ENCODE measurements around the gene CALHM3.

CALHM3 gene

DNA sequence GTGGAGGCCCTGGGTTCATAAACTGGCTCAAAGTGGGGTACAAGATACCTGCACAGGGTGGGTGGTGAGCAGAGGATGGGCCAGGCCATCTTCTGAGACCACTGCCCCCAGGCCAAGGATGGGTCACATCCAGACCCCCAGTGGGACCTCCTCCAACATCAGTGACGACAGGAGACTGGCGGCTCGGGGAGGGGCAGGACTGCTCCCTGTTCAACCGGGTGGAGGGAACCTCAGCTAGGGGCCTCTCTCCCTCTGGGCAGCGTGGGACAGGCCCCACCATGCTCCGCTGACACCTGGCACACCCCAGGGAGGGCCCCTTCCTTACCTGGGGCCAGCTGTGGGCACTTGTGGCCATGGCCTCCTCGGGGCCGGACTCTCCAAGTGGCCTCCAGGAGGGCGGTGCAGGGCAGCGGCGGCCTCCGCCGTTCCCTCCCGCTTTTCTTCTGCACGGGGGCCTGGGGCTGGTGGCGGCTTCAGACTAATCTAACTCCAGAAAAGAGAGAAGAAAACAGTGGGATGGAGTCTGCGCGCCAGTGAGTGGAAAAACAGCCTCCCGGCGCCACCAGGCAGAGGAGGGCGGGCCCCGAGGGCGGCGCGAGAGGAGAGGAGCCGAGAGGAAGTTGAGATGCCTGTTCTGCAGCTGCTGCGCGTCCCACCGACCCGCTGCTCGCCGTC, 27.1 kb downstream of the CALHM3 start, which contains the start of gene CALHM2:
TSS of gene CALHM2 (minus strand) at position 540 of the 675 bp plus-strand sequence. CDS start 2,429 bp downstream, outside the sequence.
- in situ Hi-C loops (cut with MboI; ENCODE audit: low sequenced_read_pairs) = no loop called here

GRCh38 chr10:103451091-103451813, 27.8 kb downstream of the CALHM3 start:
- in situ Hi-C loops (cut with MboI; ENCODE audit: low sequenced_read_pairs) = no loop called here

DNA sequence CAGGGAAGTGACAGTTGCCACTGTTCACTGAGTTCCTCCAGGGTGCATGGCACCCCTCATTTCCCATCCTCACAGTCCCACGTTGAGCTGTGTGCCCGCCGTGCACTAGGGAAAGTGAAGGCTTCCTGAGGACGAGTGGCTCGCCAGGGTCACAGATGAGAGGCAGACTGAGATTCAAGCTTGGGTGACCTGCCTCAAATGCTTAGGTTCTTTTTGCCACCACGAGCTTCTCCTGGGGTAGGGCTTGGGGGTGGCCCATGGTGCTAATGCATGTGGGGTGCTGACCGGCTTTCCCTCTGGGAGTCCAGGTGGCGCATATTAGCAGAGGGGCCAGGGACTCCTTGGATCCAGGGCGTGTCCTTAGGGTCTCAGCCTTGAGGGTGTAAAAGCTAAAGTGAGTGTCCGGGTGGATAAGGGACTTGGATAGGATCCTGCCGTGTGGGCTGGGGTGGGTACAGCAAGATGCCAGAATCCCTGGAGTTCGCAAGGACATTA, 28.8 kb downstream of the CALHM3 start:
- in situ Hi-C loops (cut with MboI; ENCODE audit: low sequenced_read_pairs) = no loop called here

GRCh38 chr10:103449208-103450144, 29.6 kb downstream of the CALHM3 start:
- in situ Hi-C loops (cut with MboI; ENCODE audit: low sequenced_read_pairs) = no loop called here

DNA sequence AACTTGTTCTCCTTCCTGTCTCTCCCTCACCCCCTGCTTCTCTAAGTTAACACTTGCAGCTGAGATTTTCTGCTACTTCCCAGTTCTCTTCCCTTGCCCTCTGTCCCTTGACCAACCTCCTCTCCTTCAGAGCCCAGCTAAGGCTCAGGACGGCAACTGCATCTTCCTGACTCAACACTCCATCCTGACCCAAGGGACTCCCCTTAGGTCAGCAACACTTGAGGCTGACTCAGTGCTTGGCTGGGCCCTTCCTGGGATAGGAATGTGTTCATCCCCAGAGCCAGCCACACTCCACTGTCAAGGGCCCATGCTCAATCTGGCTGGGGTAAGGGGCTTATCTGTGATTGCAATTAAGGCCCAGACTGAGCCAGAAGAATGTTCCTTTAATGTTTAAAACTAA, 30.3 kb downstream of the CALHM3 start:
- in situ Hi-C loops (cut with MboI; ENCODE audit: low sequenced_read_pairs) = no loop called here

- in situ Hi-C loops (cut with MboI; ENCODE audit: low sequenced_read_pairs) = no loop called here
Observed at GRCh38 chr10:103447187-103447586, 31.9 kb downstream of the CALHM3 start.

DNA sequence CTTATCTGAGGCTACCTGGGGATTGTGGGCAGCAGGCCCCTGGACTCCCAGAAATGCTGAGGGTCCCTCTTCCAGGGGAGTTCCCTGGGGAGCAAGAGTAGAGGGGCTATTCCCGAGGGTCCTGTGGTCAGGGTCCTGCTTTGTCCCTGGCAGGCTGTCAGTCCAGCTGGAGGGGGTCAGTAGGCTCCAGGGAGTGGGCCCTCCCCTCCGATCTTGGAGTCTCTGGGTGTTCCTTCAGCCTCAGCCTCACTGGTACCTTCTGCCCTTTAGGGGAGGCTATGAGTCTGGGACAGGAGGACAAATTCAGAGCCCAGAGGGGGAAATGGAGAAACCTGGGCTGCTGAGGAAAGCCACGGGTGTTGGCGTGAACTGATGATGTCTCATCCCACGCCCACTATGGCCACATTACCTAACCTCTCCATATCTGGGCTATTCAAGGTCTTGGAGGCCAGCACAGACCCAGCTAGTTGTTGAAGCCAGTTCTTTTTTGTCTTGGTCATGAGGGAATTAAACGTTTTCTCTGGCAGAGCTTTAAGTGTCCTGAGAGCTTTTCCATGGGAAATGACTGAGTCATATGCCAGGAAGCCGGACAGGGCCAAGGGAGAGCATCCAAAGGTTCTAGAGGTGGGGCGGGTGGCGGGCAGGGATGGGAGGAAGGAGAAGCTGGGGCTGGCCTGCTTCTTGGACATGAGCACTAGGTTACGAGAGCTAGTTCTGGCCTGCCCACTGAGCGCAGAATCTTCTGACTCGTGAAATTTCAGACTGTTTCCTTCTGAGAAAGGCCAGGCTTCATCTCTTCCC, 33.1 kb downstream of the CALHM3 start:
- in situ Hi-C loops (cut with MboI; ENCODE audit: low sequenced_read_pairs) = no loop called here

DNA sequence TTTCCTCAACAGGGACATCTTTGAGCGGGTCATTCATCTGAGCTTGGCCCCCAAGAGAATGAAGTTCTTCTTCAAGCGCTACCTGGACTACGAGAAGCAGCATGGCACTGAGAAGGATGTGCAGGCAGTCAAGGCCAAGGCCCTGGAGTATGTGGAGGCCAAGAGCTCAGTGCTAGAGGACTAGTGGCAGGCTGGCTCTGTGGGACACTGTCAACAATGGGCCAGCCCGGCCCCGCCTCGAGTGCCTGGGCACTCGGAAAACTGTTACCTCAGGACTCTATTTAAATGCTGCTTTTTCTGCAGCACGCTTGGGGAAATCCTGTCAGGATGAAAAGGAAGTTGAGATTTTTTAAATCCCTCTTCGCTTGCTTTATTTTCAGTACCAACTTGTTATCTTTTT, 33.7 kb downstream of the CALHM3 start:
- in situ Hi-C loops (cut with MboI; ENCODE audit: low sequenced_read_pairs) = no loop called here

GRCh38 chr10:103444478-103444877, 34.6 kb downstream of the CALHM3 start:
- in situ Hi-C loops (cut with MboI; ENCODE audit: low sequenced_read_pairs) = no loop called here

DNA sequence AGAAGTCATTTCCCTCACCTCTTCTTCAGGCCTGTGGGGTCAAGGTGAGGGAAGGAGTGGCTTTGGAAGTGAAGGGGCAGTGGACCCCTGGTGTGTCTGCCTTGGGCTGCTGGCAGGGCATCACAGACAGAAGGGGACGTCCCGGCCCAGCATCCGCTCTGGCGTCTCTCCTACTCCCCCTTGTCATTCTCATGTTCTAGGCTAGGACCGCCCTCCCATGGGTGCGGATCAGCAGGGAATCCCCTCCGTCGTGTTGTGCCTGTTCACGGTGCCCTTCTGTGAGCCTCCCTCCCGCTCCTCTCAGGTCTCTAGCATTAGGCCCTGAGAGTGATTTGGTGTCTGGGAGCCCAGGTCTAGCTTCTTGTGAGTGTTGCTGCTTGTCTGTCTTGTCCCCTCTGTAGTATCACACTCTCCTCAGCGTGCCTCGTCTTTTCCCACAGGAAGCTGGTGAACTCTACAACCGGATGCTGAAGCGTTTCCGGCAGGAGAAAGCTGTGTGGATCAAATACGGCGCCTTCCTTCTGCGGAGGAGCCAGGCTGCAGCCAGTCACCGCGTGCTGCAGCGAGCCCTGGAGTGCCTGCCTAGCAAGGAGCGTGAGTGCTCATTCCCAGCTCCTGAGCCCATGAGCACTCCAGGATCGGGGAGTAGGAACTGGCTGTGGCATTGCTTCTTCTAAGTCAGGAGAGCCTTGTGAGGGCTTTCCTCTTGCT, 35.4 kb downstream of the CALHM3 start:
- in situ Hi-C loops (cut with MboI; ENCODE audit: low sequenced_read_pairs) = no loop called here

GRCh38 chr10:103442031-103442461, 37.0 kb downstream of the CALHM3 start:
- in situ Hi-C loops (cut with MboI; ENCODE audit: low sequenced_read_pairs) = no loop called here

GRCh38 chr10:103441611-103442010, 37.4 kb downstream of the CALHM3 start:
- in situ Hi-C loops (cut with MboI; ENCODE audit: low sequenced_read_pairs) = no loop called here

DNA sequence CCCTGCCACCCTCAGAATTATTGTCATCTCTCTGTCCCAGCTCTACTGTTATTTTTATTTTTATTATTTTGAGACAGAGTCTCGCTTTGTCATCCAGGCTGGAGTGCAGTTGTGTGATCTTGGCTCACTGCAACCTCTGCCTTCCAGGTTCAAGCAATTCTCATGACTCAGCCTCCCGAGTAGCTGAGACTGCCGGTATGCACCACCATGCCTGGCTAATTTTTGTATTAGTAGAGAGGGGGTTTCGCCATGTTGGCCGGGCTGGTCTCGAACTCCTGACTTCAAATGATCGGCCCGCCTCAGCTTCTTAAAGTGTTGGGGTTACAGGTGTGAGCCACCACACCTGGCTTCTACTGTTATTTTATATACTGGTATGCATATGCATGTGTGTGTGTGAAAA, 37.8 kb downstream of the CALHM3 start:
- in situ Hi-C loops (cut with MboI; ENCODE audit: low sequenced_read_pairs) = no loop called here

- in situ Hi-C loops (cut with MboI; ENCODE audit: low sequenced_read_pairs) = no loop called here
Observed at GRCh38 chr10:103440416-103440815, 38.6 kb downstream of the CALHM3 start.

DNA sequence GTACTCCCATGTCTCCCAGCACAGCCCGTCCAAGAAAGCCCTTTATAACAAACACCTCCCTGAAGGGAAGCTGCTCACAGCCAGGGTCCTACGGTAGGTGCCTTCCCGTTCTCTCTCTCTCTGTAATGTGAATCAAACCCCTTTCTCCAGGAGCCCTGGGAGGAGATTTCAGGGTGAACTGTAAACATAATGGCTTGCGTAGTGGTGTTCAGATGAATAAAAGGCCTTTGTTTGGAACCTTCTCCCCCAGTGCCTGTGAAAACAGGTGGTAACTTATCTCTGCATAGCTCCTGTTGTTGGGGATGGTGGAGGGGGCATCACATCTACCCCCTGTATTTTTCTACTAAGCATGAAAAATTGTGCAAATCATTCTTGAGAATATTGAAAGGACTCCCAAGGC, 39.3 kb downstream of the CALHM3 start:
- in situ Hi-C loops (cut with MboI; ENCODE audit: low sequenced_read_pairs) = no loop called here

GRCh38 chr10:103433858-103434257, 45.2 kb downstream of the CALHM3 start:
- in situ Hi-C loops (cut with MboI; ENCODE audit: low sequenced_read_pairs) = no loop called here

DNA sequence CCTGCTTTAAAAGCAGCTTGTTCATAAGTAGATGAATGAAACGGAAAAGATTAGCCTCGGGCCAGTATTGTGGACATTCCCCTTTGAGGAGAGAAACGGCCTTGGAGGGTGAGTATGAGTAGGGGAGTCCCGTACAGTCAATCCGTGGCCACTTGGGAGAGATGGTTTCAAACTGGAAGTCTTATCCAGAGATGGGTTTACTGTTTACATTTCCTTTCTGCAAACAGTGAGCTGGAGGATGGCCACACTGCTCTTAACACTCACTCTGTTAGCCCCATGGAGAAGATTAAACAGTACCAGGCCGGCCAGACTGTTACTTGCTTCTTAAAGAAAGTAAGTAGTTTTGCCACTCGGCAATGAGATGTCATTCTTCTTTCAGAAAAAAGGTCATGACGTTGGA, 47.1 kb downstream of the CALHM3 start:
- in situ Hi-C loops (cut with MboI; ENCODE audit: low sequenced_read_pairs) = no loop called here

GRCh38 chr10:103429647-103430046, 49.4 kb downstream of the CALHM3 start:
- in situ Hi-C loops (cut with MboI; ENCODE audit: low sequenced_read_pairs) = no loop called here

GRCh38 chr10:103428989-103429643, 49.9 kb downstream of the CALHM3 start:
- in situ Hi-C loops (cut with MboI; ENCODE audit: low sequenced_read_pairs) = no loop called here
